HepG2 (cell line): ENCODE measurements around the gene MYORG. TPM values are rescaled to one million over a fixed set of nuclear protein-coding genes. Genes with fewer than 3 reads are reported as not detected.

Source experiments
- JARID2 ChIP-seq: sonication (generic); formaldehyde crosslinking; IDR thresholded peaks from 2 replicates; pipeline ENCODE4 v1.8.1; 2023; ENCODE audit warnings: missing genetic modification reagents, inconsistent platforms; ENCODE audit not compliant: insufficient replicate concordance
- KLF9 ChIP-seq: IDR thresholded peaks from 2 replicates; pipeline ENCODE4 v1.6.1; 2016; ENCODE audit warnings: low read depth
- PHF8 ChIP-seq: sonication (generic); formaldehyde crosslinking; IDR thresholded peaks from 2 replicates; pipeline ENCODE4 v1.5.0; 2020; ENCODE audit warnings: missing genetic modification reagents
- TP53 ChIP-seq: sonication (generic); formaldehyde crosslinking; conservative IDR thresholded peaks from 2 replicates; pipeline ENCODE4 v1.4.0; 2020; ENCODE audit warnings: missing genetic modification reagents
- ZNF3 ChIP-seq: IDR thresholded peaks from 2 replicates; pipeline ENCODE4 v1.7.0; 2017; ENCODE audit warnings: inconsistent platforms
- ZNF354B ChIP-seq: sonication (generic); formaldehyde crosslinking; IDR thresholded peaks from 2 replicates; pipeline ENCODE4 v1.8.0; 2022; ENCODE audit warnings: mild to moderate bottlenecking, missing genetic modification reagents
- ZNF367 ChIP-seq: sonication (generic); formaldehyde crosslinking; IDR thresholded peaks from 2 replicates; pipeline ENCODE4 v1.4.0; 2020; ENCODE audit warnings: missing genetic modification reagents, borderline replicate concordance
- polyA plus RNA-seq, 8 experiments: library from polyadenylated mRNA; depleted of rRNA in 3 of 8; stranded (reverse) in 7 of 8; unstranded in 1 of 8; fragments of >200 nt; fragmentation: Illumina TruSeq in 4 of 8; extraction: Trizol in 4 of 8; gene quantifications; 2 replicates each; pipeline versions ENCODE4 v1.2.1 to v1.2.3, GENCODE V29; 2011 to 2016; ENCODE audit warnings: low read depth in 4 of 8, missing spikeins in 1 of 8, mixed read lengths in 1 of 8; ENCODE audit not compliant: insufficient read depth in 1 of 8
- total RNA-seq, 5 experiments: library from RNA; depleted of rRNA; stranded (reverse); fragments of >200 nt; fragmentation: Illumina TruSeq; extraction: Trizol; gene quantifications; 2 replicates each; pipeline ENCODE4 v1.2.3, GENCODE V29; 2016; ENCODE audit warnings: low read depth in 1 of 5
- TF ChIP-seq, protein P1 (sequence below): sonication (generic); formaldehyde crosslinking; IDR thresholded peaks from one replicate; pipeline ENCODE4 v1.5.1; 2020; ENCODE audit warnings: mild to moderate bottlenecking, missing genetic modification reagents; ENCODE audit errors: not compliant biosample characterization
- TF ChIP-seq, protein P2 (sequence below): sonication (generic); formaldehyde crosslinking; IDR thresholded peaks from 2 replicates; pipeline ENCODE4 v1.5.0; 2020; ENCODE audit warnings: mild to moderate bottlenecking, low read depth, missing genetic modification reagents, borderline replicate concordance
- TF ChIP-seq, protein P3 (sequence below): sonication (generic); formaldehyde crosslinking; IDR thresholded peaks from 2 replicates; pipeline ENCODE4 v1.8.0; 2022; ENCODE audit warnings: mild to moderate bottlenecking, missing genetic modification reagents, moderate library complexity
- TF ChIP-seq, protein P4 (sequence below): IDR thresholded peaks from 2 replicates; pipeline ENCODE4 v1.6.1; 2016; ENCODE audit warnings: mild to moderate bottlenecking
- TF ChIP-seq, protein P5 (sequence below): sonication (generic); formaldehyde crosslinking; IDR thresholded peaks from 2 replicates; pipeline ENCODE4 v1.4.0; 2020; ENCODE audit warnings: missing genetic modification reagents, borderline replicate concordance

The MYORG gene
- total and polyA plus RNA-seq, 2 of the 13 experiments (the other 11 are each of a cell fraction or from before 2014, with no cell fraction given), result 11.1 to 22.4 TPM

DNA sequence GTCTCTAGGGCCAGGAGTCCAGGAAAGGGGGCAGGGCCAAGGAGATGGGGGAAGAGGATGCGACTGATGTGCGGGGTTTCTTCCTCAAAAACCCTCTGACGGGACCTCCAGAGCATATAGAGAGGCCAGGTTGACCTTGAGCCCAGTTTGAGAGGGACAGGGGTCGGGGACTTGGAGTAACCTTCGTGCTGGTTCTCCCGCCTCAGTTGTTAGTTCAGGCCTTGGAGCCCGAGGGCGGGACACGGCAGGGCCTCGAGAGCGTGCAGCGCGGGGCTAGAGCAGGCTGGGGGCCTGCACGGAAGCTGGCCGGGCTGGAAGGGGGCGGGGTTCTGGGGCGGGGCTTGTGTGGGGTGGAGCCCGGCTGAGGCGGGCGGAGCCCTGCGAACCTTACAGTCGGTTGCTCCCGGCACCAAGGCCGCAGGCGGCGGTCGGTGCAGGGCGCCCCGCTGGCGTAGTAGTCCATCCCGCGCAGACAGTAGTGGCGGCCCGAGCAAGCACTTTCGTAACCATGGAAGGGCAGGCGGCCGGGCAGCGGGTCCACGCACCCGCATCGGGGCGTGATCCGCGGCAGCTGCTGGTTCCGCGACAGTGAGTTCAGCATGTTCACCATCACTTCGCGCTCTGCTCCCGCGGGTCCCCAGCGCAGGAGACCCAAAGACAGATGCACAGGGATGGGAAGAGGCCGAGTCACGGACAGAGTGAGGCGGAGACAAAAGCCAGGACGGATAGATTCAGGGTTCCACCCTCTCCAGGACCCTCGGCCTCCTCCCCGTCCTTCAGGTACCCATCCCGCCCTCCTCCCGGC lies 4.0 kb upstream of the MYORG start (continued):
- TF ChIP-seq, protein P1, sequence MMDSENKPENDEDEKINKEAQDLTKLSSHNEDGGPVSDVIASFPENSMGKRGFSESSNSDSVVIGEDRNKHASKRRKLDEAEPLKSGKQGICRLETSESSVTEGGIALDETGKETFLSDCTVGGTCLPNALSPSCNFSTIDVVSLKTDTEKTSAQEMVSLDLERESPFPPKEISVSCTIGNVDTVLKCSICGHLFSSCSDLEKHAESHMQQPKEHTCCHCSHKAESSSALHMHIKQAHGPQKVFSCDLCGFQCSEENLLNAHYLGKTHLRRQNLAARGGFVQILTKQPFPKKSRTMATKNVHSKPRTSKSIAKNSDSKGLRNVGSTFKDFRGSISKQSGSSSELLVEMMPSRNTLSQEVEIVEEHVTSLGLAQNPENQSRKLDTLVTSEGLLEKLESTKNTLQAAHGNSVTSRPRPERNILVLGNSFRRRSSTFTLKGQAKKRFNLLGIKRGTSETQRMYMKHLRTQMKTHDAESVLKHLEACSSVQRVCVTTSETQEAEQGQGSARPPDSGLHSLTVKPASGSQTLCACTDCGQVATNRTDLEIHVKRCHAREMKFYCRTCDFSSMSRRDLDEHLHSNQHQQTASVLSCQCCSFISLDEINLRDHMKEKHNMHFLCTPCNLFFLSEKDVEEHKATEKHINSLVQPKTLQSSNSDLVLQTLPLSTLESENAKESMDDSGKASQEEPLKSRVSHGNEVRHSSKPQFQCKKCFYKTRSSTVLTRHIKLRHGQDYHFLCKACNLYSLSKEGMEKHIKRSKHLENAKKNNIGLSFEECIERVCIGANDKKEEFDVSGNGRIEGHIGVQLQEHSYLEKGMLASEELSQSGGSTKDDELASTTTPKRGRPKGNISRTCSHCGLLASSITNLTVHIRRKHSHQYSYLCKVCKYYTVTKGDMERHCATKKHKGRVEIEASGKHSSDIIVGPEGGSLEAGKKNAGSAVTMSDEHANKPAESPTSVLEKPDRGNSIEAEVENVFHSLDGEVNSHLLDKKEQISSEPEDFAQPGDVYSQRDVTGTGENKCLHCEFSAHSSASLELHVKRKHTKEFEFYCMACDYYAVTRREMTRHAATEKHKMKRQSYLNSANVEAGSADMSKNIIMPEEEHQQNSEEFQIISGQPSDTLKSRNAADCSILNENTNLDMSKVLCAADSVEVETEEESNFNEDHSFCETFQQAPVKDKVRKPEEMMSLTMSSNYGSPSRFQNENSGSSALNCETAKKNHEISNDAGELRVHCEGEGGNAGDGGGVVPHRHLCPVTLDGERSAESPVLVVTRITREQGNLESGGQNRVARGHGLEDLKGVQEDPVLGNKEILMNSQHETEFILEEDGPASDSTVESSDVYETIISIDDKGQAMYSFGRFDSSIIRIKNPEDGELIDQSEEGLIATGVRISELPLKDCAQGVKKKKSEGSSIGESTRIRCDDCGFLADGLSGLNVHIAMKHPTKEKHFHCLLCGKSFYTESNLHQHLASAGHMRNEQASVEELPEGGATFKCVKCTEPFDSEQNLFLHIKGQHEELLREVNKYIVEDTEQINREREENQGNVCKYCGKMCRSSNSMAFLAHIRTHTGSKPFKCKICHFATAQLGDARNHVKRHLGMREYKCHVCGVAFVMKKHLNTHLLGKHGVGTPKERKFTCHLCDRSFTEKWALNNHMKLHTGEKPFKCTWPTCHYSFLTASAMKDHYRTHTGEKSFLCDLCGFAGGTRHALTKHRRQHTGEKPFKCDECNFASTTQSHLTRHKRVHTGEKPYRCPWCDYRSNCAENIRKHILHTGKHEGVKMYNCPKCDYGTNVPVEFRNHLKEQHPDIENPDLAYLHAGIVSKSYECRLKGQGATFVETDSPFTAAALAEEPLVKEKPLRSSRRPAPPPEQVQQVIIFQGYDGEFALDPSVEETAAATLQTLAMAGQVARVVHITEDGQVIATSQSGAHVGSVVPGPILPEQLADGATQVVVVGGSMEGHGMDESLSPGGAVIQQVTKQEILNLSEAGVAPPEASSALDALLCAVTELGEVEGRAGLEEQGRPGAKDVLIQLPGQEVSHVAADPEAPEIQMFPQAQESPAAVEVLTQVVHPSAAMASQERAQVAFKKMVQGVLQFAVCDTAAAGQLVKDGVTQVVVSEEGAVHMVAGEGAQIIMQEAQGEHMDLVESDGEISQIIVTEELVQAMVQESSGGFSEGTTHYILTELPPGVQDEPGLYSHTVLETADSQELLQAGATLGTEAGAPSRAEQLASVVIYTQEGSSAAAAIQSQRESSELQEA (CRISPR knock-in tag), result peak; percentile 16
- TF ChIP-seq ZNF354B (CRISPR knock-in tag) (0 out of 2 replicates have a peak, but pooled peaks have one; percentile 32), KLF9 (CRISPR knock-in tag) (0 out of 2 replicates have a peak, but pooled peaks have one; percentile 32), JARID2 (no peak), TP53 (CRISPR knock-in tag) (0 out of 2 replicates have a peak, but pooled peaks have one; percentile 57), ZNF367 (CRISPR knock-in tag) (peak; percentile 71; the same call in 1 of the 2 replicates), PHF8 (CRISPR knock-in tag) (peak; percentile 59), ZNF3 (CRISPR knock-in tag) (0 out of 2 replicates have a peak, but pooled peaks have one; percentile 43)
- TF ChIP-seq, protein P2, sequence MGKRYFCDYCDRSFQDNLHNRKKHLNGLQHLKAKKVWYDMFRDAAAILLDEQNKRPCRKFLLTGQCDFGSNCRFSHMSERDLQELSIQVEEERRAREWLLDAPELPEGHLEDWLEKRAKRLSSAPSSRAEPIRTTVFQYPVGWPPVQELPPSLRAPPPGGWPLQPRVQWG (CRISPR knock-in tag), result no peak
- TF ChIP-seq, protein P3, sequence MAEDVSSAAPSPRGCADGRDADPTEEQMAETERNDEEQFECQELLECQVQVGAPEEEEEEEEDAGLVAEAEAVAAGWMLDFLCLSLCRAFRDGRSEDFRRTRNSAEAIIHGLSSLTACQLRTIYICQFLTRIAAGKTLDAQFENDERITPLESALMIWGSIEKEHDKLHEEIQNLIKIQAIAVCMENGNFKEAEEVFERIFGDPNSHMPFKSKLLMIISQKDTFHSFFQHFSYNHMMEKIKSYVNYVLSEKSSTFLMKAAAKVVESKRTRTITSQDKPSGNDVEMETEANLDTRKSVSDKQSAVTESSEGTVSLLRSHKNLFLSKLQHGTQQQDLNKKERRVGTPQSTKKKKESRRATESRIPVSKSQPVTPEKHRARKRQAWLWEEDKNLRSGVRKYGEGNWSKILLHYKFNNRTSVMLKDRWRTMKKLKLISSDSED, result 0 out of 2 replicates have a peak, but pooled peaks have one; percentile 54
- TF ChIP-seq, protein P4, sequence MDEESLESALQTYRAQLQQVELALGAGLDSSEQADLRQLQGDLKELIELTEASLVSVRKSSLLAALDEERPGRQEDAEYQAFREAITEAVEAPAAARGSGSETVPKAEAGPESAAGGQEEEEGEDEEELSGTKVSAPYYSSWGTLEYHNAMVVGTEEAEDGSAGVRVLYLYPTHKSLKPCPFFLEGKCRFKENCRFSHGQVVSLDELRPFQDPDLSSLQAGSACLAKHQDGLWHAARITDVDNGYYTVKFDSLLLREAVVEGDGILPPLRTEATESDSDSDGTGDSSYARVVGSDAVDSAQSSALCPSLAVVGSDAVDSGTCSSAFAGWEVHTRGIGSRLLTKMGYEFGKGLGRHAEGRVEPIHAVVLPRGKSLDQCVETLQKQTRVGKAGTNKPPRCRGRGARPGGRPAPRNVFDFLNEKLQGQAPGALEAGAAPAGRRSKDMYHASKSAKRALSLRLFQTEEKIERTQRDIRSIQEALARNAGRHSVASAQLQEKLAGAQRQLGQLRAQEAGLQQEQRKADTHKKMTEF, result peak; percentile 53; the same call in 1 of the 2 replicates
- TF ChIP-seq, protein P5, sequence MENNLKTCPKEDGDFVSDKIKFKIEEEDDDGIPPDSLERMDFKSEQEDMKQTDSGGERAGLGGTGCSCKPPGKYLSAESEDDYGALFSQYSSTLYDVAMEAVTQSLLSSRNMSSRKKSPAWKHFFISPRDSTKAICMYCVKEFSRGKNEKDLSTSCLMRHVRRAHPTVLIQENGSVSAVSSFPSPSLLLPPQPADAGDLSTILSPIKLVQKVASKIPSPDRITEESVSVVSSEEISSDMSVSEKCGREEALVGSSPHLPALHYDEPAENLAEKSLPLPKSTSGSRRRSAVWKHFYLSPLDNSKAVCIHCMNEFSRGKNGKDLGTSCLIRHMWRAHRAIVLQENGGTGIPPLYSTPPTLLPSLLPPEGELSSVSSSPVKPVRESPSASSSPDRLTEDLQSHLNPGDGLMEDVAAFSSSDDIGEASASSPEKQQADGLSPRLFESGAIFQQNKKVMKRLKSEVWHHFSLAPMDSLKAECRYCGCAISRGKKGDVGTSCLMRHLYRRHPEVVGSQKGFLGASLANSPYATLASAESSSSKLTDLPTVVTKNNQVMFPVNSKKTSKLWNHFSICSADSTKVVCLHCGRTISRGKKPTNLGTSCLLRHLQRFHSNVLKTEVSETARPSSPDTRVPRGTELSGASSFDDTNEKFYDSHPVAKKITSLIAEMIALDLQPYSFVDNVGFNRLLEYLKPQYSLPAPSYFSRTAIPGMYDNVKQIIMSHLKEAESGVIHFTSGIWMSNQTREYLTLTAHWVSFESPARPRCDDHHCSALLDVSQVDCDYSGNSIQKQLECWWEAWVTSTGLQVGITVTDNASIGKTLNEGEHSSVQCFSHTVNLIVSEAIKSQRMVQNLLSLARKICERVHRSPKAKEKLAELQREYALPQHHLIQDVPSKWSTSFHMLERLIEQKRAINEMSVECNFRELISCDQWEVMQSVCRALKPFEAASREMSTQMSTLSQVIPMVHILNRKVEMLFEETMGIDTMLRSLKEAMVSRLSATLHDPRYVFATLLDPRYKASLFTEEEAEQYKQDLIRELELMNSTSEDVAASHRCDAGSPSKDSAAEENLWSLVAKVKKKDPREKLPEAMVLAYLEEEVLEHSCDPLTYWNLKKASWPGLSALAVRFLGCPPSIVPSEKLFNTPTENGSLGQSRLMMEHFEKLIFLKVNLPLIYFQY (CRISPR knock-in tag), result no peak
